HepG2 (cell line): ENCODE data around the gene ABCB4. TPM values are rescaled to one million over a fixed set of nuclear protein-coding genes. Genes with fewer than 3 reads are reported as not detected.
A peak's percentile ranks its signal among the peaks of the same experiment; 100 is the strongest.

Source experiments
- DMAP1 ChIP-seq: IDR thresholded peaks from 2 replicates; pipeline ENCODE4 v1.6.1; 2016
- ERF ChIP-seq: IDR thresholded peaks from 2 replicates; pipeline ENCODE4 v1.6.1; 2018; ENCODE audit warnings: missing biosample characterization, missing genetic modification reagents
- ETV5 ChIP-seq: IDR thresholded peaks from 2 replicates; pipeline ENCODE4 v1.6.1; 2018; ENCODE audit warnings: missing biosample characterization, missing genetic modification reagents, inconsistent platforms, borderline replicate concordance
- ISX ChIP-seq: sonication (generic); formaldehyde crosslinking; conservative IDR thresholded peaks from 2 replicates; pipeline ENCODE4 v1.5.0; 2020; ENCODE audit warnings: missing genetic modification reagents
- MAFK ChIP-seq, 2 experiments: IDR thresholded peaks in 1 of 2; conservative IDR thresholded peaks in 1 of 2; 2 replicates each; pipeline ENCODE4 v1.6.1; 2011; ENCODE audit warnings: improper control_type of control experiment in 2 of 2, low read length in 2 of 2
- MAZ ChIP-seq, 2 experiments: sonication (generic) in 1 of 2; formaldehyde crosslinking in 1 of 2; IDR thresholded peaks; 2 replicates each; pipeline versions ENCODE4 v1.5.0 to v1.6.1; 2012 to 2020; ENCODE audit warnings: low read depth in 2 of 2, mild to moderate bottlenecking in 2 of 2, borderline replicate concordance in 1 of 2, improper control_type of control experiment in 1 of 2, low read length in 1 of 2, missing genetic modification reagents in 1 of 2, moderate library complexity in 1 of 2
- MLLT10 ChIP-seq: sonication (generic); formaldehyde crosslinking; IDR thresholded peaks from 2 replicates; pipeline ENCODE4 v1.4.0; 2020; ENCODE audit warnings: missing genetic modification reagents
- NCOA2 ChIP-seq: sonication (generic); formaldehyde crosslinking; IDR thresholded peaks from 2 replicates; pipeline ENCODE4 v1.8.0; 2022; ENCODE audit warnings: inconsistent platforms
- NFYB ChIP-seq: sonication (generic); formaldehyde crosslinking; IDR thresholded peaks from 2 replicates; pipeline ENCODE4 v1.4.0; 2020; ENCODE audit warnings: missing genetic modification reagents
- NPAS2 ChIP-seq: sonication (generic); formaldehyde crosslinking; IDR thresholded peaks from 2 replicates; pipeline ENCODE4 v1.8.0; 2022; ENCODE audit warnings: mild to moderate bottlenecking, missing genetic modification reagents, borderline replicate concordance
- PBX2 ChIP-seq: IDR thresholded peaks from 2 replicates; pipeline ENCODE4 v1.6.1; 2016; ENCODE audit warnings: control low read depth
- PHF20 ChIP-seq: sonication (generic); formaldehyde crosslinking; IDR thresholded peaks from 2 replicates; pipeline ENCODE4 v1.5.0; 2020; ENCODE audit warnings: mild to moderate bottlenecking, missing genetic modification reagents
- POGZ ChIP-seq: sonication (generic); formaldehyde crosslinking; IDR thresholded peaks from 2 replicates; pipeline ENCODE4 v1.4.0; 2020; ENCODE audit warnings: mild to moderate bottlenecking, missing genetic modification reagents
- PRDM10 ChIP-seq: sonication (generic); formaldehyde crosslinking; IDR thresholded peaks from 2 replicates; pipeline ENCODE4 v1.4.0; 2020; ENCODE audit warnings: low read depth, missing genetic modification reagents
- TAF1 ChIP-seq: sonication (generic); formaldehyde crosslinking; IDR thresholded peaks from 2 replicates; pipeline ENCODE4 v1.4.0; 2020; ENCODE audit warnings: missing genetic modification reagents
- TBX2 ChIP-seq: sonication (generic); formaldehyde crosslinking; IDR thresholded peaks from 2 replicates; pipeline ENCODE4 v1.5.0; 2020; ENCODE audit warnings: missing genetic modification reagents, mild to moderate bottlenecking, borderline replicate concordance
- ZNF136 ChIP-seq: sonication (generic); formaldehyde crosslinking; IDR thresholded peaks from 2 replicates; pipeline ENCODE4 v1.8.1; 2022; ENCODE audit warnings: low read depth, mild to moderate bottlenecking, moderate library complexity, missing genetic modification reagents
- ZNF234 ChIP-seq: sonication (generic); formaldehyde crosslinking; conservative IDR thresholded peaks from 2 replicates; pipeline ENCODE4 v1.5.1; 2020; ENCODE audit warnings: mild to moderate bottlenecking, missing genetic modification reagents
- ZNF432 ChIP-seq: sonication (generic); formaldehyde crosslinking; IDR thresholded peaks from 2 replicates; pipeline ENCODE4 v1.5.0; 2020; ENCODE audit warnings: missing genetic modification reagents, mild to moderate bottlenecking, borderline replicate concordance
- ZNF572 ChIP-seq: sonication (generic); formaldehyde crosslinking; IDR thresholded peaks from 2 replicates; pipeline ENCODE4 v1.5.1; 2020; ENCODE audit warnings: mild to moderate bottlenecking, missing genetic modification reagents
- ZNF576 ChIP-seq: sonication (generic); formaldehyde crosslinking; IDR thresholded peaks from 2 replicates; pipeline ENCODE4 v1.4.0; 2020; ENCODE audit warnings: mild to moderate bottlenecking, missing genetic modification reagents
- ZNF674 ChIP-seq: sonication (generic); formaldehyde crosslinking; IDR thresholded peaks from 2 replicates; pipeline ENCODE4 v1.5.0; 2020; ENCODE audit warnings: low read depth, mild to moderate bottlenecking, missing genetic modification reagents
- ZNF7 ChIP-seq: IDR thresholded peaks from 2 replicates; pipeline ENCODE4 v1.6.1; 2016; ENCODE audit warnings: missing biosample characterization, missing genetic modification reagents
- ZNF776 ChIP-seq: sonication (generic); formaldehyde crosslinking; IDR thresholded peaks from 2 replicates; pipeline ENCODE4 v1.4.0; 2020; ENCODE audit warnings: mild to moderate bottlenecking, missing genetic modification reagents
- polyA plus RNA-seq, 8 experiments: library from polyadenylated mRNA; depleted of rRNA in 3 of 8; stranded (reverse) in 7 of 8; unstranded in 1 of 8; fragments of >200 nt; fragmentation: Illumina TruSeq in 4 of 8; extraction: Trizol in 4 of 8; gene quantifications; 2 replicates each; pipeline versions ENCODE4 v1.2.1 to v1.2.3, GENCODE V29; 2011 to 2016; ENCODE audit warnings: low read depth in 4 of 8, missing spikeins in 1 of 8, mixed read lengths in 1 of 8; ENCODE audit not compliant: insufficient read depth in 1 of 8
- total RNA-seq, 5 experiments: library from RNA; depleted of rRNA; stranded (reverse); fragments of >200 nt; fragmentation: Illumina TruSeq; extraction: Trizol; gene quantifications; 2 replicates each; pipeline ENCODE4 v1.2.3, GENCODE V29; 2016; ENCODE audit warnings: low read depth in 1 of 5

ABCB4 gene
- total and polyA plus RNA-seq, 2 of the 13 experiments (the other 11 are each of a cell fraction or from before 2014, with no cell fraction given), result 18.0 to 32.4 TPM

GRCh38 chr7:87463982-87464381, 11.5 kb downstream of the ABCB4 start (continued):
- TF ChIP-seq MAZ (IDR thresholded peaks at IDR 0.05; ENCODE audit: borderline replicate concordance, low read depth, low read length), result no peak
- TF ChIP-seq MAZ (CRISPR knock-in tag; IDR thresholded peaks at IDR 0.05; ENCODE audit: low read depth), result no peak
- no peak for TF ChIP-seq ZNF674 (CRISPR knock-in tag)
- TF ChIP-seq ZNF776, result no peak
- TF ChIP-seq ERF (CRISPR knock-in tag), result peak; percentile 59; the same call in 1 of the 2 replicates
- no peak for TF ChIP-seq ZNF234
- TF ChIP-seq MAFK (conservative IDR thresholded peaks at IDR 0.05 in 1 of 2, IDR thresholded peaks at IDR 0.05 in 1 of 2; ENCODE audit: low read length in 2 of 2), result no peak
- TF ChIP-seq TBX2 (CRISPR knock-in tag), result peak; percentile 76
- no peak for TF ChIP-seq NFYB
- no peak for TF ChIP-seq ZNF576 (CRISPR knock-in tag)
- TF ChIP-seq NCOA2 (CRISPR knock-in tag), result peak; percentile 87
- 0 out of 2 replicates have a peak, but pooled peaks have one; percentile 21 for TF ChIP-seq PBX2 (CRISPR knock-in tag)
- no peak for TF ChIP-seq PHF20 (CRISPR knock-in tag)
- no peak for TF ChIP-seq ISX (CRISPR knock-in tag)
- TF ChIP-seq ZNF572, result no peak
- 0 out of 2 replicates have a peak, but pooled peaks have one; percentile 78 for TF ChIP-seq ZNF136
- TF ChIP-seq DMAP1, result no peak
- TF ChIP-seq PRDM10, result no peak; the same call in 1 of the 2 replicates
- TF ChIP-seq NPAS2, result no peak
- TF ChIP-seq MLLT10, result no peak
- peak; percentile 73 for TF ChIP-seq POGZ (CRISPR knock-in tag)
- peak; percentile 50; the same call in 1 of the 2 replicates for TF ChIP-seq ETV5 (CRISPR knock-in tag)
- no peak for TF ChIP-seq TAF1
- TF ChIP-seq ZNF7 (CRISPR knock-in tag), result no peak
- no peak for TF ChIP-seq ZNF432 (CRISPR knock-in tag)
